ENCODE measurements around the gene LLGL2. TPM values are rescaled to one million over a fixed set of nuclear protein-coding genes. Genes with fewer than 3 reads are reported as not detected.

Gene LLGL2
- total RNA-seq, 3 donors from 2014 or later: 4.6 to 60.2 (median 52.4) TPM

- Histone ChIP-seq H3K27ac (peak overlapping the region; percentile 17 to 58), H3K36me3 (no peaks in the 10 kb centered on the region), H3K27me3 (no peaks in the 10 kb centered on the region), H3K9me3 (no peaks in the 10 kb centered on the region), H3K4me1 (peaks cover 0 to 13% of the 10 kb centered on the region in 2 donors), H3K4me3 (no peak overlapping the region)
- DNase-seq (ENCODE audit: low spot score in 2 of 2): no peak
- TF ChIP-seq, protein P1, sequence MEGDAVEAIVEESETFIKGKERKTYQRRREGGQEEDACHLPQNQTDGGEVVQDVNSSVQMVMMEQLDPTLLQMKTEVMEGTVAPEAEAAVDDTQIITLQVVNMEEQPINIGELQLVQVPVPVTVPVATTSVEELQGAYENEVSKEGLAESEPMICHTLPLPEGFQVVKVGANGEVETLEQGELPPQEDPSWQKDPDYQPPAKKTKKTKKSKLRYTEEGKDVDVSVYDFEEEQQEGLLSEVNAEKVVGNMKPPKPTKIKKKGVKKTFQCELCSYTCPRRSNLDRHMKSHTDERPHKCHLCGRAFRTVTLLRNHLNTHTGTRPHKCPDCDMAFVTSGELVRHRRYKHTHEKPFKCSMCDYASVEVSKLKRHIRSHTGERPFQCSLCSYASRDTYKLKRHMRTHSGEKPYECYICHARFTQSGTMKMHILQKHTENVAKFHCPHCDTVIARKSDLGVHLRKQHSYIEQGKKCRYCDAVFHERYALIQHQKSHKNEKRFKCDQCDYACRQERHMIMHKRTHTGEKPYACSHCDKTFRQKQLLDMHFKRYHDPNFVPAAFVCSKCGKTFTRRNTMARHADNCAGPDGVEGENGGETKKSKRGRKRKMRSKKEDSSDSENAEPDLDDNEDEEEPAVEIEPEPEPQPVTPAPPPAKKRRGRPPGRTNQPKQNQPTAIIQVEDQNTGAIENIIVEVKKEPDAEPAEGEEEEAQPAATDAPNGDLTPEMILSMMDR (IDR thresholded peaks at IDR 0.05): no peak
- TF ChIP-seq POLR2A (IDR thresholded peaks at IDR 0.05): no peak
- no peak for TF ChIP-seq POLR2AphosphoS5 (IDR thresholded peaks at IDR 0.05)
- intact Hi-C loops (cut with DNase I; ENCODE audit: low total_unique reads): no loop called here
These were observed 24.9 kb upstream of the LLGL2 start for GRCh38 chr17:75500419-75501216.

DNA sequence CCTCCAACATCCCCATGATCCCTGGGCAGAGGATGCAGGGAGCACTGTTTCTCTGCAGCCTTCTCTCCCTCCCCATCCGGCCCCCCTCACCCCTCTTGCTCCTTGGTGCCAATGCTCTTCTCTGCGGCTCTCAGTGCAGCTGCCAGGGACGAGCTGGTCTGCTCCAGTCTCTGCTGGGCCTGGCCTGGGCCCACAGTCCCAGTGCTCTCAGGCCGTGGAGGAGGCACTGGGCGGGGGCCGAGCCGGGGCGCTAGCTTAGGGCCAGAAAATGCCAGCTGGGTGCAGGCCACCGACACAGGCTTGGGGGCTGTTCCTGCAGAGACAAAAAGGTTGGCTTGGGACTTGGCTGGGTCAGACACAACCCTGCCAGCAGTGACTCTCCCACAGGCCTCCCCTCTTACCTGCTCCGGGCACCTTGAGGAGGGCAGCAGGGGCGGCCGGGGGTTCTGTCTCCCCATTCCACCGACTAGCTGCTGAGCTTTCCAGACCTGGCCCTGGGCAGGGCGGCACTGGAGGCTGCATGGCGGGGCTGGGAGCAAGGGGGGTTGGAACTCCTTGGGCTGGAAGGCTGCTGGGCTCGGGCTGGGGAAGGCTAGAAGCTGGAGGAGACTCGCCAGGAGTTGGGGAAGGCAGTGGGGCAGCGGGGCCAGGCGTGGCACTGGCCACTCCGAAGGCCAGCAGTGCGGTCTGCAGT is 24.0 kb upstream of the LLGL2 start:
- no peaks in the 10 kb centered on the region for H3K36me3 ChIP-seq
- intact Hi-C loops (cut with DNase I; ENCODE audit: low total_unique reads): no loop called here

GRCh38 chr17:75502072-75502720 is 23.3 kb upstream of the LLGL2 start:
- no peaks in the 10 kb centered on the region for H3K27me3 ChIP-seq
- intact Hi-C loops (cut with DNase I; ENCODE audit: low total_unique reads): no loop called here
- H3K4me1 ChIP-seq: peaks cover 0 to 13% of the 10 kb centered on the region in 2 donors
- no peaks in the 10 kb centered on the region for H3K36me3 ChIP-seq
- no peak for DNase-seq (ENCODE audit: low spot score in 2 of 2)
- no peaks in the 10 kb centered on the region for H3K9me3 ChIP-seq
- H3K4me3 ChIP-seq: no peak overlapping the region
- no peak for TF ChIP-seq POLR2A (IDR thresholded peaks at IDR 0.05)
- TF ChIP-seq, protein P1 (IDR thresholded peaks at IDR 0.05): no peak
- TF ChIP-seq POLR2AphosphoS5 (IDR thresholded peaks at IDR 0.05): no peak
- peak overlapping the region; percentile 17 to 58 for H3K27ac ChIP-seq

More for the DNA sequence above, 24.0 kb upstream of the LLGL2 start:
- no peaks in the 10 kb centered on the region for H3K27me3 ChIP-seq
- peaks cover 0 to 13% of the 10 kb centered on the region in 2 donors for H3K4me1 ChIP-seq
- no peak overlapping the region for H3K4me3 ChIP-seq
- H3K27ac ChIP-seq: peak overlapping the region; percentile 17 to 58
- no peaks in the 10 kb centered on the region for H3K9me3 ChIP-seq
- no peak for TF ChIP-seq POLR2A (IDR thresholded peaks at IDR 0.05)
- TF ChIP-seq POLR2AphosphoS5 (IDR thresholded peaks at IDR 0.05): no peak
- TF ChIP-seq, protein P1 (IDR thresholded peaks at IDR 0.05): no peak
- DNase-seq (ENCODE audit: low spot score in 2 of 2): no peak

GRCh38 chr17:75502721-75503329 is 22.7 kb upstream of the LLGL2 start:
- DNase-seq (ENCODE audit: low spot score in 2 of 2): no peak
- H3K36me3 ChIP-seq: no peaks in the 10 kb centered on the region
- H3K4me1 ChIP-seq: peaks cover 0 to 13% of the 10 kb centered on the region in 2 donors
- no peaks in the 10 kb centered on the region for H3K9me3 ChIP-seq
- no peaks in the 10 kb centered on the region for H3K27me3 ChIP-seq
- intact Hi-C loops (cut with DNase I; ENCODE audit: low total_unique reads): no loop called here
- H3K4me3 ChIP-seq: no peak overlapping the region
- H3K27ac ChIP-seq: no peak overlapping the region
- TF ChIP-seq POLR2AphosphoS5 (IDR thresholded peaks at IDR 0.05) (no peak), POLR2A (IDR thresholded peaks at IDR 0.05) (no peak)
- TF ChIP-seq, protein P1 (IDR thresholded peaks at IDR 0.05): no peak
